ACC112 (cell line): ENCODE results near the gene CCDC30.
A peak's percentile ranks its signal among the peaks of the same experiment; 100 is the strongest.

ENCODE experiments used
- H2AFZ ChIP-seq: fragments of 200-600 bp; sonication (generic); one replicate; pipeline ENCODE4 v1.6.0; 2017; ENCODE audit warnings: antibody characterized with exemption, low read length; ENCODE audit not compliant: unreplicated experiment
- H3K27ac ChIP-seq: fragments of 200-600 bp; sonication (generic); 2 replicates; pipeline ENCODE4 v1.5.1; 2014; ENCODE audit warnings: low read depth, mild to moderate bottlenecking, antibody characterized with exemption, low read length, moderate library complexity
- H3K27me3 ChIP-seq: fragments of 200-600 bp; sonication (generic); 2 replicates; pipeline ENCODE4 v1.6.1; 2014; ENCODE audit warnings: mild to moderate bottlenecking, antibody characterized with exemption, low read length, moderate library complexity, mixed read lengths; ENCODE audit not compliant: insufficient read depth
- H3K36me3 ChIP-seq: fragments of 200-600 bp; sonication (generic); 2 replicates; pipeline ENCODE4 v1.6.1; 2016; ENCODE audit warnings: mild to moderate bottlenecking, antibody characterized with exemption, low read length, moderate library complexity, mixed read lengths; ENCODE audit not compliant: insufficient read depth
- H3K4me1 ChIP-seq: fragments of 200-600 bp; sonication (generic); one replicate; pipeline ENCODE4 v1.6.1; 2016; ENCODE audit warnings: low read length, mixed read lengths; ENCODE audit not compliant: insufficient read depth, unreplicated experiment, control insufficient read depth
- H3K4me3 ChIP-seq: fragments of 200-600 bp; sonication (generic); 2 replicates; pipeline ENCODE4 v1.5.1; 2014; ENCODE audit warnings: mild to moderate bottlenecking, low read depth, low read length
- H3K79me2 ChIP-seq: fragments of 200-600 bp; sonication (generic); one replicate; pipeline ENCODE4 v1.6.0; 2016; ENCODE audit warnings: low read length; ENCODE audit not compliant: control insufficient read depth, unreplicated experiment, insufficient read depth

CCDC30 gene

GRCh38 chr1:42524330-42524729 is 61.2 kb downstream of the CCDC30 start:
- H3K27me3 ChIP-seq = peaks cover 13% of the 10 kb centered on the region; the same call in 1 of the 2 replicates
- no peaks in the 10 kb centered on the region for H3K36me3 ChIP-seq
- H3K4me1 ChIP-seq = no peaks in the 10 kb centered on the region
- H3K27ac ChIP-seq = no peak overlapping the region
- no peak overlapping the region for H3K4me3 ChIP-seq
- H2AFZ ChIP-seq = no peak overlapping the region
- no peaks in the 10 kb centered on the region for H3K79me2 ChIP-seq

- H3K27me3 ChIP-seq = peaks cover 13% of the 10 kb centered on the region; the same call in 1 of the 2 replicates
- no peak overlapping the region for H3K4me3 ChIP-seq
- no peaks in the 10 kb centered on the region for H3K79me2 ChIP-seq
- no peak overlapping the region for H2AFZ ChIP-seq
- peaks cover 5% of the 10 kb centered on the region for H3K4me1 ChIP-seq
- no peaks in the 10 kb centered on the region for H3K36me3 ChIP-seq
- H3K27ac ChIP-seq = peak overlapping the region; percentile 29; the same call in 1 of the 2 replicates
Observed at GRCh38 chr1:42529724-42530181, 66.7 kb downstream of the CCDC30 start.

- H3K4me3 ChIP-seq = no peak overlapping the region
Observed at GRCh38 chr1:42531043-42531442, 68.0 kb downstream of the CCDC30 start.

GRCh38 chr1:42533101-42533863 is 70.2 kb downstream of the CCDC30 start:
- Histone ChIP-seq H3K27ac (no peak overlapping the region), H3K4me3 (no peak overlapping the region), H3K79me2 (no peaks in the 10 kb centered on the region), H3K4me1 (peaks cover 5% of the 10 kb centered on the region), H3K36me3 (no peaks in the 10 kb centered on the region), H3K27me3 (no peaks in the 10 kb centered on the region), H2AFZ (no peak overlapping the region)

More at GRCh38 chr1:42531043-42531442, 68.0 kb downstream of the CCDC30 start:
- Histone ChIP-seq H3K27me3 (peaks cover 6% of the 10 kb centered on the region; the same call in 1 of the 2 replicates), H3K36me3 (no peaks in the 10 kb centered on the region), H3K79me2 (no peaks in the 10 kb centered on the region), H3K27ac (no peak overlapping the region), H2AFZ (no peak overlapping the region), H3K4me1 (peaks cover 5% of the 10 kb centered on the region)

- no peaks in the 10 kb centered on the region for H3K27me3 ChIP-seq
- H3K79me2 ChIP-seq = no peaks in the 10 kb centered on the region
- no peaks in the 10 kb centered on the region for H3K36me3 ChIP-seq
- no peak overlapping the region for H3K27ac ChIP-seq
- H2AFZ ChIP-seq = no peak overlapping the region
- H3K4me3 ChIP-seq = no peak overlapping the region
- H3K4me1 ChIP-seq = no peaks in the 10 kb centered on the region
Observed at GRCh38 chr1:42541104-42541503, 78.0 kb downstream of the CCDC30 start.

GRCh38 chr1:42551180-42551579 is 88.1 kb downstream of the CCDC30 start:
- H2AFZ ChIP-seq = no peak overlapping the region
- H3K27me3 ChIP-seq = peaks cover 30% of the 10 kb centered on the region
- H3K4me1 ChIP-seq = no peaks in the 10 kb centered on the region
- no peak overlapping the region for H3K4me3 ChIP-seq
- H3K27ac ChIP-seq = no peak overlapping the region
- no peaks in the 10 kb centered on the region for H3K79me2 ChIP-seq
- no peaks in the 10 kb centered on the region for H3K36me3 ChIP-seq

GRCh38 chr1:42551590-42551989 is 88.5 kb downstream of the CCDC30 start:
- Histone ChIP-seq H3K27ac (no peak overlapping the region), H3K36me3 (no peaks in the 10 kb centered on the region), H3K27me3 (peaks cover 30% of the 10 kb centered on the region), H3K4me3 (no peak overlapping the region), H3K4me1 (no peaks in the 10 kb centered on the region), H3K79me2 (no peaks in the 10 kb centered on the region), H2AFZ (no peak overlapping the region)

GRCh38 chr1:42552636-42553035 is 89.5 kb downstream of the CCDC30 start:
- Histone ChIP-seq H3K79me2 (no peaks in the 10 kb centered on the region), H3K4me1 (no peaks in the 10 kb centered on the region), H3K36me3 (no peaks in the 10 kb centered on the region), H3K27ac (no peak overlapping the region), H3K4me3 (no peak overlapping the region), H3K27me3 (peaks cover 25% of the 10 kb centered on the region), H2AFZ (no peak overlapping the region)

- no peak overlapping the region for H2AFZ ChIP-seq
- H3K36me3 ChIP-seq = no peaks in the 10 kb centered on the region
- H3K79me2 ChIP-seq = no peaks in the 10 kb centered on the region
- 0 out of 2 replicates have a peak, but pooled peaks cover 7% of the 10 kb centered on the region for H3K27me3 ChIP-seq
- H3K4me3 ChIP-seq = no peak overlapping the region
- H3K4me1 ChIP-seq = no peaks in the 10 kb centered on the region
- no peak overlapping the region for H3K27ac ChIP-seq
Observed at GRCh38 chr1:42557230-42557851, 94.3 kb downstream of the CCDC30 start.

- Histone ChIP-seq H3K27ac (no peak overlapping the region), H3K27me3 (no peaks in the 10 kb centered on the region), H3K4me3 (no peak overlapping the region), H3K4me1 (no peaks in the 10 kb centered on the region), H2AFZ (no peak overlapping the region), H3K36me3 (no peaks in the 10 kb centered on the region), H3K79me2 (no peaks in the 10 kb centered on the region)
Observed at GRCh38 chr1:42567038-42567437, 104.0 kb downstream of the CCDC30 start.

GRCh38 chr1:42576935-42577334 is 113.8 kb downstream of the CCDC30 start:
- Histone ChIP-seq H3K36me3 (no peaks in the 10 kb centered on the region), H3K27ac (no peak overlapping the region), H3K79me2 (no peaks in the 10 kb centered on the region), H3K27me3 (peaks cover 7% of the 10 kb centered on the region), H3K4me1 (no peaks in the 10 kb centered on the region), H3K4me3 (no peak overlapping the region), H2AFZ (no peak overlapping the region)
